ENCODE measurements around the gene BUB1.

GRCh38 chr2:110647777-110648176 is 30.1 kb downstream of the BUB1 start:
- no peak for TF ChIP-seq CTCF (conservative IDR thresholded peaks at IDR 0.05 in 1 of 2, IDR thresholded peaks at IDR 0.05 in 1 of 2; ENCODE audit: low read depth in 1 of 2, low read length in 2 of 2)
- TF ChIP-seq EZH2 (IDR thresholded peaks at IDR 0.05; ENCODE audit: low read length, missing control alignments), result no peak
